HG03342 (cell line): ENCODE measurements around the gene ABHD4.
"Not testable (repeated sequence)": the region's sequence is repeated elsewhere in the genome, so short reads cannot be mapped to it uniquely, and the experiment has no call there.

Experiments
- ATAC-seq: cut with Tn5 transposase; IDR thresholded peaks from one replicate; pipeline ENCODE4 v1.9.1; 2021; ENCODE audit warnings: mild to moderate bottlenecking, moderate library complexity; ENCODE audit not compliant: unreplicated experiment

The ABHD4 gene

GRCh38 chr14:22561366-22561660, 36.8 kb upstream of the ABHD4 start:
- ATAC-seq: no peak

GRCh38 chr14:22561661-22562579, 36.2 kb upstream of the ABHD4 start:
- no peak for ATAC-seq

GRCh38 chr14:22563987-22564386, 34.1 kb upstream of the ABHD4 start:
- ATAC-seq: no peak

GRCh38 chr14:22564463-22564862, 33.6 kb upstream of the ABHD4 start:
- no peak for ATAC-seq

GRCh38 chr14:22565391-22565945, 32.6 kb upstream of the ABHD4 start:
- ATAC-seq: no peak

- not testable (repeated sequence) for ATAC-seq
These were observed 31.8 kb upstream of the ABHD4 start for GRCh38 chr14:22566266-22566665.

- no peak for ATAC-seq
These were observed 31.3 kb upstream of the ABHD4 start for GRCh38 chr14:22566845-22567244.

GRCh38 chr14:22567437-22567836, 30.7 kb upstream of the ABHD4 start:
- no peak for ATAC-seq

GRCh38 chr14:22569106-22569736, 28.9 kb upstream of the ABHD4 start:
- ATAC-seq: no peak

GRCh38 chr14:22569737-22570131, 28.4 kb upstream of the ABHD4 start:
- ATAC-seq: no peak

- peak; percentile 68 for ATAC-seq
These were observed 27.8 kb upstream of the ABHD4 start for GRCh38 chr14:22570132-22570949.

- no peak for ATAC-seq
These were observed 25.5 kb upstream of the ABHD4 start for GRCh38 chr14:22572562-22573058.

GRCh38 chr14:22573804-22574203, 24.3 kb upstream of the ABHD4 start:
- no peak for ATAC-seq

- no peak for ATAC-seq
These were observed 20.7 kb upstream of the ABHD4 start for GRCh38 chr14:22577334-22577908.

- no peak for ATAC-seq
These were observed 18.9 kb upstream of the ABHD4 start for GRCh38 chr14:22579236-22579635.

GRCh38 chr14:22579881-22580280, 18.2 kb upstream of the ABHD4 start:
- ATAC-seq: no peak

- ATAC-seq: no peak
These were observed 17.5 kb upstream of the ABHD4 start for GRCh38 chr14:22580625-22581024.

- no peak for ATAC-seq
These were observed 14.1 kb upstream of the ABHD4 start for GRCh38 chr14:22583994-22584393.

- ATAC-seq: no peak
These were observed 10.9 kb upstream of the ABHD4 start for GRCh38 chr14:22587247-22587646.

- ATAC-seq: not testable (repeated sequence)
These were observed 10.2 kb upstream of the ABHD4 start for GRCh38 chr14:22587677-22588422.
